A549 (cell line): ENCODE data around the gene DYNLRB2. TPM values are rescaled to one million over a fixed set of nuclear protein-coding genes. Genes with fewer than 3 reads are reported as not detected.

ENCODE experiments used
- ATAC-seq, 2 experiments: fragments of 200-7000 bp in 1 of 2; fragments of >200 bp in 1 of 2; cut with Nextera tagmentation in 1 of 2; cut with Tn5 transposase in 1 of 2; 3 replicates each; pipeline versions ENCODE4 v1.8.0 to v1.9.1; 2018 to 2020; ENCODE audit warnings: mild to moderate bottlenecking in 1 of 2, moderate library complexity in 1 of 2
- CTCF ChIA-PET: fragments of 300-600 bp; sonication (Branson Sonifier 250); formaldehyde crosslinking; extraction: SDS; loops from one replicate; lab custom pipeline; 2021; ENCODE audit warnings: antibody characterized with exemption, inconsistent platforms; lab: Yijun Ruan, JAX
- POLR2A ChIA-PET: fragments of 350-600 bp; formaldehyde crosslinking; extraction: SDS; loops from one replicate; lab custom pipeline; 2021; ENCODE audit warnings: antibody characterized with exemption, inconsistent platforms; lab: Yijun Ruan, JAX
- DNase-seq, 2 experiments: peaks; one replicate each; pipeline versions ENCODE4 v3.0.0 to v3.0.0-alpha.2; 2011 to 2016; ENCODE audit warnings: low read depth in 1 of 2, low spot score in 1 of 2
- FAIRE-seq: peaks from 2 replicates; lab custom pipeline; 2011; peaks lifted over from hg19 to GRCh38; lab: Jason Lieb, UNC
- H3K27ac ChIP-seq, 2 experiments: fragments of >200 bp; sonication (Bioruptor Twin); formaldehyde crosslinking; 3 replicates each; pipeline ENCODE4 v1.5.1; 2016 to 2017
- H3K4me1 ChIP-seq: fragments of >200 bp; sonication (Bioruptor Twin); formaldehyde crosslinking; 3 replicates; pipeline ENCODE4 v1.6.1; 2016
- H3K4me2 ChIP-seq: fragments of >200 bp; sonication (Bioruptor Twin); formaldehyde crosslinking; 3 replicates; pipeline ENCODE4 v1.6.1; 2016
- H3K4me3 ChIP-seq: fragments of >200 bp; sonication (Bioruptor Twin); formaldehyde crosslinking; 3 replicates; pipeline ENCODE4 v1.5.1; 2016
- H3K9me3 ChIP-seq: fragments of >200 bp; sonication (Bioruptor Twin); formaldehyde crosslinking; 3 replicates; pipeline ENCODE4 v1.6.1; 2016
- BHLHE40 ChIP-seq: IDR thresholded peaks from 2 replicates; pipeline ENCODE4 v1.6.1; 2012; ENCODE audit warnings: low read depth, low read length, inconsistent platforms
- CBX8 ChIP-seq: fragments of 200-600 bp; sonication (generic); IDR thresholded peaks from 2 replicates; pipeline ENCODE4 v1.6.1; 2016
- CHD4 ChIP-seq: fragments of 200-600 bp; sonication (generic); IDR thresholded peaks from 2 replicates; pipeline ENCODE4 v1.6.1; 2016; ENCODE audit warnings: antibody characterized with exemption, mild to moderate bottlenecking, borderline replicate concordance
- ESRRA ChIP-seq: fragments of 150-350 bp; IDR thresholded peaks from 2 replicates; pipeline ENCODE4 v1.6.1; 2014; ENCODE audit warnings: mild to moderate bottlenecking, low read length, borderline replicate concordance
- FOSB ChIP-seq: fragments of 250-450 bp; sonication (Bioruptor Pico); IDR thresholded peaks from 2 replicates; pipeline ENCODE4 v1.5.0; 2020; ENCODE audit warnings: mild to moderate bottlenecking, moderate library complexity
- GATA3 ChIP-seq: IDR thresholded peaks from 2 replicates; pipeline ENCODE4 v1.6.1; 2012; ENCODE audit warnings: borderline replicate concordance
- HOXA7 ChIP-seq: fragments of 250-450 bp; sonication (Bioruptor Pico); IDR thresholded peaks from 2 replicates; pipeline ENCODE4 v1.5.0; 2020; ENCODE audit warnings: mild to moderate bottlenecking, moderate library complexity
- JUN ChIP-seq, 2 experiments: fragments of >200 bp; sonication (Bioruptor Twin); formaldehyde crosslinking; IDR thresholded peaks; 2 replicates in 1 of 2; 3 replicates in 1 of 2; pipeline ENCODE4 v1.6.1; 2016 to 2017
- KDM5A ChIP-seq: fragments of 200-600 bp; sonication (generic); IDR thresholded peaks from 2 replicates; pipeline ENCODE4 v1.6.1; 2016; ENCODE audit warnings: antibody characterized with exemption, mild to moderate bottlenecking
- MAFK ChIP-seq: fragments of 450-650 bp; IDR thresholded peaks from 2 replicates; pipeline ENCODE4 v1.6.1; 2014; ENCODE audit not compliant: partially characterized antibody
- MYC ChIP-seq: IDR thresholded peaks from 2 replicates; pipeline ENCODE4 v1.6.1; 2012; ENCODE audit warnings: mild to moderate bottlenecking, inconsistent platforms, low read length, improper control_type of control experiment, borderline replicate concordance
- NFE2L2 ChIP-seq: fragments of 150-350 bp; conservative IDR thresholded peaks from 2 replicates; pipeline ENCODE4 v1.6.1; 2014; ENCODE audit warnings: low read length
- PHF8 ChIP-seq: fragments of 200-600 bp; sonication (generic); IDR thresholded peaks from 2 replicates; pipeline ENCODE4 v1.6.1; 2016; ENCODE audit warnings: low read depth, mild to moderate bottlenecking, antibody characterized with exemption, moderate library complexity, borderline replicate concordance
- RAD21 ChIP-seq, 2 experiments: fragments of >200 bp in 1 of 2; sonication (Bioruptor Twin) in 1 of 2; formaldehyde crosslinking in 1 of 2; IDR thresholded peaks in 1 of 2; conservative IDR thresholded peaks in 1 of 2; 2 replicates in 1 of 2; 3 replicates in 1 of 2; pipeline ENCODE4 v1.6.1; 2012 to 2018; ENCODE audit warnings: inconsistent platforms in 1 of 2
- RNF2 ChIP-seq: fragments of 200-600 bp; sonication (generic); IDR thresholded peaks from 2 replicates; pipeline ENCODE4 v1.6.1; 2016; ENCODE audit warnings: low read depth, mild to moderate bottlenecking, antibody characterized with exemption, moderate library complexity, borderline replicate concordance
- SREBF2 ChIP-seq: fragments of 450-650 bp; IDR thresholded peaks from 2 replicates; pipeline ENCODE4 v1.6.1; 2014; ENCODE audit warnings: mild to moderate bottlenecking, moderate library complexity
- ZSCAN20 ChIP-seq: fragments of 250-450 bp; sonication (Bioruptor Pico); IDR thresholded peaks from 2 replicates; pipeline ENCODE4 v1.8.0; 2022; ENCODE audit warnings: mild to moderate bottlenecking, moderate library complexity
- WGBS: methylation state at CpG from one replicate; pipeline ENCODE4 v1.1.6; 2017; ENCODE audit errors: missing lambda C conversion rate; 5-methylcytosine and 5-hydroxymethylcytosine counted together
- polyA plus RNA-seq, 4 experiments: library from polyadenylated mRNA; depleted of rRNA in 3 of 4; stranded (reverse); fragments of >200 nt; fragmentation: RNase III in 1 of 4; extraction: RNeasy Plus Mini Kit Qiagen cat#74134 plus additional on column Dnase treatment in 1 of 4; gene quantifications; 2 replicates in 3 of 4; 3 replicates in 1 of 4; pipeline ENCODE4 v1.2.3, GENCODE V29; 2011 to 2017
- TF ChIP-seq, protein P1 (sequence below): fragments of 450-650 bp; IDR thresholded peaks from 2 replicates; pipeline ENCODE4 v1.6.1; 2014; ENCODE audit warnings: antibody characterized with exemption
- TF ChIP-seq, protein P2 (sequence below): fragments of >200 bp; sonication (Bioruptor Twin); formaldehyde crosslinking; IDR thresholded peaks from 3 replicates; pipeline ENCODE4 v1.6.1; 2016
- TF ChIP-seq, protein P3 (sequence below): fragments of 200-600 bp; sonication (generic); IDR thresholded peaks from 2 replicates; pipeline ENCODE4 v1.6.1; 2016; ENCODE audit warnings: antibody characterized with exemption, mild to moderate bottlenecking, moderate library complexity
- TF ChIP-seq, protein P4 (sequence below): fragments of 250-450 bp; sonication (Bioruptor Pico); IDR thresholded peaks from 2 replicates; pipeline ENCODE4 v1.5.0; 2021; ENCODE audit warnings: mild to moderate bottlenecking, moderate library complexity, borderline replicate concordance

DYNLRB2 gene
- polyA plus RNA-seq, 2 of the 4 experiments (the other 2 are of a cell fraction) = not detected

DNA sequence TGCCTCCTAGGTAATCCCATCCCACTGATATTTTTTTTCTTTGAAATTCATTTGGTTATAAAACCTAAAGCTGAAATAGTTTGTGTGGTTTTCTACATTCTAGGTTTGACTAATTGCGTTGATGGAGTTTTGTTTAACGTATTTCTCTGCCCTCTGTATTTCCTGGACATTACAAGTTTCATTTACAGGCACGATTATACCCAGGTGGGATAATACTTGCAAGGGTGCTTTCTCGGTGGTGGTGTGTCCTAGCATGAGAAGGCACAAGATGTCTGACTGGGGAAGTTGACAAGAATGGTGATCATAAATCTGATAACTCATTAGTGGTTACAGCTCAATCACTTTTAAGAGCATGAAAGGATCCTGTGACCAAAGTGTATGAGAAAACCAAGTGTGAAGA is 45.0 kb downstream of the DYNLRB2 start:
- ChIA-PET CTCF (no interaction called here), POLR2A (no interaction called here)
- H3K9me3 ChIP-seq = no peaks in the 10 kb centered on the region
- WGBS = 4% methylated on average over 4 of the region's 4 CpGs
- FAIRE-seq (no peak), DNase-seq (no peak), ATAC-seq (no peak)
- H3K4me1 ChIP-seq = no peaks in the 10 kb centered on the region
- no peak overlapping the region for H3K4me2 ChIP-seq
- no peak overlapping the region for H3K4me3 ChIP-seq
- no peak overlapping the region for H3K27ac ChIP-seq
- TF ChIP-seq FOSB (no peak), JUN (IDR thresholded peaks at IDR 0.05) (no peak), GATA3 (no peak), ESRRA (no peak), RAD21 (conservative IDR thresholded peaks at IDR 0.05 in 1 of 2, IDR thresholded peaks at IDR 0.05 in 1 of 2) (no peak)

DNA sequence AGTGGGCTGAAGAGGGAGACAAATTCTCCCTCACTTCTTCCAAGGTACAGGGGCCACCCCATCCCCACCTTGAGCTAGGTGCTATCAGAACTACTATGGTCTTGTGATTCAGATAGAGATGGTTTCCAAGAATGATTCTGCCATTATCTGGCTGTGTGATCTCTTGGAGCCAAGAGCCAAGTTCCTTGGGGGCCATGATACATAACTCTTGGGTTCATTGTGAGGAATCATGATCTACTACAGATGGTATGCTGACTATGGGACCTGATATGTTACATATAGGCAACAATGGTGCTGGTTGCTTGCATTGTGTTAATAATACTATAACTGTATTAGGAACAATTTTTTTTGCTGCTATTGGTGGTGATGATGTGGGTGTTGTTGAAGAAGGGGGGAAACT is 45.7 kb downstream of the DYNLRB2 start:
- ATAC-seq = no peak
- no peaks in the 10 kb centered on the region for H3K4me1 ChIP-seq
- no peak for FAIRE-seq
- DNase-seq = no peak
- no peak overlapping the region for H3K4me3 ChIP-seq
- ChIA-PET CTCF (no interaction called here), POLR2A (no interaction called here)
- TF ChIP-seq, protein P1, sequence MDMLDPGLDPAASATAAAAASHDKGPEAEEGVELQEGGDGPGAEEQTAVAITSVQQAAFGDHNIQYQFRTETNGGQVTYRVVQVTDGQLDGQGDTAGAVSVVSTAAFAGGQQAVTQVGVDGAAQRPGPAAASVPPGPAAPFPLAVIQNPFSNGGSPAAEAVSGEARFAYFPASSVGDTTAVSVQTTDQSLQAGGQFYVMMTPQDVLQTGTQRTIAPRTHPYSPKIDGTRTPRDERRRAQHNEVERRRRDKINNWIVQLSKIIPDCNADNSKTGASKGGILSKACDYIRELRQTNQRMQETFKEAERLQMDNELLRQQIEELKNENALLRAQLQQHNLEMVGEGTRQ = no peak
- TF ChIP-seq CHD4 = no peak
- TF ChIP-seq MYC = no peak
- TF ChIP-seq SREBF2 = no peak
- no peak overlapping the region for H3K27ac ChIP-seq
- H3K9me3 ChIP-seq = no peaks in the 10 kb centered on the region
- no peak overlapping the region for H3K4me2 ChIP-seq

DNA sequence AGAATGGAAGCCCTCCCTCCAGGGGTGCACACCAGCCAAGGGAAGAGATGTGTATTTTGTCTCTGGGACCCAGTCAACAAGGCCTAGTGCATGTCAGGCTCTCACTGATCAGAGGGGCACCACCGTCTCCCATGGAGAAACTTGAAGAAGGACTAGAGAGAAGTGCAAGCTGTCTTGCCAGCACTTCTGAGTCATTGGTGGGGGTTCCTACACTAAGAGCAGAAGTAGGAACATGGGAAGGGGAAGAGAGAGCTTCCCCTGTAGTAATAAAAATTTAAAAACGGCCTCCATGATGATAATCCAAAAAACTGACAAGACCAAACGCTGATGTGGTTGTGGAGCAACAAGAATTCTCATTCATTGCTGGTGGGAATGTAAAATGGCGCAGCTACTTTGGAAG is 46.3 kb downstream of the DYNLRB2 start:
- no peak for TF ChIP-seq MAFK
- TF ChIP-seq PHF8 = no peak
- TF ChIP-seq KDM5A = no peak
- TF ChIP-seq HOXA7 = no peak
- TF ChIP-seq NFE2L2 = no peak
- TF ChIP-seq RNF2 = no peak
- no peak for TF ChIP-seq BHLHE40
- TF ChIP-seq CBX8 = no peak
- TF ChIP-seq, protein P2, sequence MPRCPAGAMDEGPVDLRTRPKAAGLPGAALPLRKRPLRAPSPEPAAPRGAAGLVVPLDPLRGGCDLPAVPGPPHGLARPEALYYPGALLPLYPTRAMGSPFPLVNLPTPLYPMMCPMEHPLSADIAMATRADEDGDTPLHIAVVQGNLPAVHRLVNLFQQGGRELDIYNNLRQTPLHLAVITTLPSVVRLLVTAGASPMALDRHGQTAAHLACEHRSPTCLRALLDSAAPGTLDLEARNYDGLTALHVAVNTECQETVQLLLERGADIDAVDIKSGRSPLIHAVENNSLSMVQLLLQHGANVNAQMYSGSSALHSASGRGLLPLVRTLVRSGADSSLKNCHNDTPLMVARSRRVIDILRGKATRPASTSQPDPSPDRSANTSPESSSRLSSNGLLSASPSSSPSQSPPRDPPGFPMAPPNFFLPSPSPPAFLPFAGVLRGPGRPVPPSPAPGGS = no peak
- TF ChIP-seq, protein P3, sequence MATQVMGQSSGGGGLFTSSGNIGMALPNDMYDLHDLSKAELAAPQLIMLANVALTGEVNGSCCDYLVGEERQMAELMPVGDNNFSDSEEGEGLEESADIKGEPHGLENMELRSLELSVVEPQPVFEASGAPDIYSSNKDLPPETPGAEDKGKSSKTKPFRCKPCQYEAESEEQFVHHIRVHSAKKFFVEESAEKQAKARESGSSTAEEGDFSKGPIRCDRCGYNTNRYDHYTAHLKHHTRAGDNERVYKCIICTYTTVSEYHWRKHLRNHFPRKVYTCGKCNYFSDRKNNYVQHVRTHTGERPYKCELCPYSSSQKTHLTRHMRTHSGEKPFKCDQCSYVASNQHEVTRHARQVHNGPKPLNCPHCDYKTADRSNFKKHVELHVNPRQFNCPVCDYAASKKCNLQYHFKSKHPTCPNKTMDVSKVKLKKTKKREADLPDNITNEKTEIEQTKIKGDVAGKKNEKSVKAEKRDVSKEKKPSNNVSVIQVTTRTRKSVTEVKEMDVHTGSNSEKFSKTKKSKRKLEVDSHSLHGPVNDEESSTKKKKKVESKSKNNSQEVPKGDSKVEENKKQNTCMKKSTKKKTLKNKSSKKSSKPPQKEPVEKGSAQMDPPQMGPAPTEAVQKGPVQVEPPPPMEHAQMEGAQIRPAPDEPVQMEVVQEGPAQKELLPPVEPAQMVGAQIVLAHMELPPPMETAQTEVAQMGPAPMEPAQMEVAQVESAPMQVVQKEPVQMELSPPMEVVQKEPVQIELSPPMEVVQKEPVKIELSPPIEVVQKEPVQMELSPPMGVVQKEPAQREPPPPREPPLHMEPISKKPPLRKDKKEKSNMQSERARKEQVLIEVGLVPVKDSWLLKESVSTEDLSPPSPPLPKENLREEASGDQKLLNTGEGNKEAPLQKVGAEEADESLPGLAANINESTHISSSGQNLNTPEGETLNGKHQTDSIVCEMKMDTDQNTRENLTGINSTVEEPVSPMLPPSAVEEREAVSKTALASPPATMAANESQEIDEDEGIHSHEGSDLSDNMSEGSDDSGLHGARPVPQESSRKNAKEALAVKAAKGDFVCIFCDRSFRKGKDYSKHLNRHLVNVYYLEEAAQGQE = no peak
- no peak for TF ChIP-seq ESRRA
- TF ChIP-seq, protein P4, sequence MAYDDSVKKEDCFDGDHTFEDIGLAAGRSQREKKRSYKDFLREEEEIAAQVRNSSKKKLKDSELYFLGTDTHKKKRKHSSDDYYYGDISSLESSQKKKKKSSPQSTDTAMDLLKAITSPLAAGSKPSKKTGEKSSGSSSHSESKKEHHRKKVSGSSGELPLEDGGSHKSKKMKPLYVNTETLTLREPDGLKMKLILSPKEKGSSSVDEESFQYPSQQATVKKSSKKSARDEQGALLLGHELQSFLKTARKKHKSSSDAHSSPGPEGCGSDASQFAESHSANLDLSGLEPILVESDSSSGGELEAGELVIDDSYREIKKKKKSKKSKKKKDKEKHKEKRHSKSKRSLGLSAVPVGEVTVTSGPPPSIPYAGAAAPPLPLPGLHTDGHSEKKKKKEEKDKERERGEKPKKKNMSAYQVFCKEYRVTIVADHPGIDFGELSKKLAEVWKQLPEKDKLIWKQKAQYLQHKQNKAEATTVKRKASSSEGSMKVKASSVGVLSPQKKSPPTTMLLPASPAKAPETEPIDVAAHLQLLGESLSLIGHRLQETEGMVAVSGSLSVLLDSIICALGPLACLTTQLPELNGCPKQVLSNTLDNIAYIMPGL (CRISPR knock-in tag) = no peak
- TF ChIP-seq CHD4 = no peak
- no peak for TF ChIP-seq ZSCAN20 (CRISPR knock-in tag)
- Histone ChIP-seq H3K27ac (no peak overlapping the region), H3K4me2 (no peak overlapping the region), H3K4me1 (no peaks in the 10 kb centered on the region), H3K9me3 (no peaks in the 10 kb centered on the region), H3K4me3 (no peak overlapping the region)
- CTCF ChIA-PET = no interaction called here
- 10% methylated on average over 4 of the region's 4 CpGs for WGBS
- no peak for FAIRE-seq
- POLR2A ChIA-PET = no interaction called here
- ATAC-seq = no peak
- DNase-seq = no peak
